HL-60 (cell line): ENCODE results near the gene MOB3C.

Experiments used
- DNase-seq, 2 experiments: peaks; one replicate each; pipeline ENCODE4 v3.0.0-alpha.2; 2010 to 2020; ENCODE audit warnings: low read depth in 1 of 2, low spot score in 1 of 2
- H3K27ac ChIP-seq: fragments of 250-450 bp; sonication (Bioruptor Pico); replicated peaks from 2 replicates; pipeline ENCODE4 v1.5.1; 2020; ENCODE audit warnings: mild to moderate bottlenecking, moderate library complexity
- H3K27me3 ChIP-seq: fragments of 250-450 bp; sonication (Bioruptor Pico); 2 replicates; pipeline ENCODE4 v1.5.1; 2021; ENCODE audit warnings: mild to moderate bottlenecking, moderate library complexity; ENCODE audit not compliant: insufficient read depth, poor library complexity, severe bottlenecking
- H3K4me3 ChIP-seq: replicated peaks from 2 replicates; pipeline ENCODE4 v1.5.1; 2011; ENCODE audit warnings: mild to moderate bottlenecking, control low read depth, low read length; ENCODE audit not compliant: insufficient read depth
- CTCF ChIP-seq: IDR thresholded peaks from one replicate; pipeline ENCODE4 v1.5.1; 2011; ENCODE audit warnings: low read length, control low read depth, inconsistent platforms; ENCODE audit not compliant: insufficient read depth
- GABPA ChIP-seq: IDR thresholded peaks from 2 replicates; pipeline ENCODE4 v1.6.1; 2012; ENCODE audit warnings: low read depth
- POLR2AphosphoS5 ChIP-seq: IDR thresholded peaks from 2 replicates; pipeline ENCODE4 v1.6.1; 2012; ENCODE audit warnings: low read depth
- REST ChIP-seq: IDR thresholded peaks from 2 replicates; pipeline ENCODE4 v1.6.1; 2012; ENCODE audit warnings: low read depth; ENCODE audit not compliant: insufficient replicate concordance
- SPI1 ChIP-seq: IDR thresholded peaks from 2 replicates; pipeline ENCODE4 v1.6.1; 2012; ENCODE audit warnings: low read depth, mild to moderate bottlenecking, borderline replicate concordance

The MOB3C gene

GRCh38 chr1:46589529-46589928, 27.1 kb downstream of the MOB3C start:
- no peaks in the 10 kb centered on the region for H3K27me3 ChIP-seq
- H3K27ac ChIP-seq: no peak overlapping the region

GRCh38 chr1:46587069-46587468, 29.5 kb downstream of the MOB3C start:
- DNase-seq: peak; percentile 85 to 93
- Histone ChIP-seq H3K27ac (peak overlapping the region; percentile 68), H3K4me3 (no peak overlapping the region), H3K27me3 (no peaks in the 10 kb centered on the region)
- TF ChIP-seq GABPA (peak; percentile 55), SPI1 (peak; percentile 94), REST (no peak), CTCF (no peak), POLR2AphosphoS5 (peak; percentile 85)

More at GRCh38 chr1:46589529-46589928, 27.1 kb downstream of the MOB3C start:
- no peak for DNase-seq
- no peak overlapping the region for H3K4me3 ChIP-seq
- no peak for TF ChIP-seq SPI1

GRCh38 chr1:46585312-46585938, 31.2 kb downstream of the MOB3C start:
- TF ChIP-seq POLR2AphosphoS5 (no peak), CTCF (no peak), SPI1 (no peak), REST (no peak), GABPA (no peak)
- Histone ChIP-seq H3K27ac (no peak overlapping the region), H3K27me3 (no peaks in the 10 kb centered on the region), H3K4me3 (no peak overlapping the region)
- no peak for DNase-seq

GRCh38 chr1:46583494-46583893, 33.1 kb downstream of the MOB3C start:
- H3K27me3 ChIP-seq: no peaks in the 10 kb centered on the region
- TF ChIP-seq GABPA (no peak), SPI1 (no peak), POLR2AphosphoS5 (no peak)
- H3K27ac ChIP-seq: no peak overlapping the region
- no peak for DNase-seq
- no peak overlapping the region for H3K4me3 ChIP-seq

GRCh38 chr1:46582972-46583371, 33.6 kb downstream of the MOB3C start:
- Histone ChIP-seq H3K27me3 (no peaks in the 10 kb centered on the region), H3K27ac (peak overlapping the region; percentile 72; the same call in 1 of the 2 replicates), H3K4me3 (no peak overlapping the region)
- TF ChIP-seq GABPA (no peak), POLR2AphosphoS5 (no peak), SPI1 (no peak), REST (no peak), CTCF (no peak)
- DNase-seq: peak in 1 of 2 experiments; percentile 31
